ENCODE results near the gene RARRES1. TPM values are rescaled to one million over a fixed set of nuclear protein-coding genes. Genes with fewer than 3 reads are reported as not detected.

Gene RARRES1
- total RNA-seq, 1 experiment from 2014 or later, result not detected

GRCh38 chr3:158663246-158663645, 69.0 kb downstream of the RARRES1 start:
- Histone ChIP-seq H3K4me1 (ENCODE audit: insufficient read depth, low read length, poor library complexity, severe bottlenecking) (no peaks in the 10 kb centered on the region), H3K4me3 (ENCODE audit: low read depth, low read length, poor library complexity, severe bottlenecking) (no peak overlapping the region), H3K27me3 (replicated peaks; ENCODE audit: insufficient read depth, low read depth, low read length, poor library complexity) (no peaks in the 10 kb centered on the region), H3K9me3 (ENCODE audit: low read depth, low read length, poor library complexity, severe bottlenecking) (no peaks in the 10 kb centered on the region), H3K36me3 (ENCODE audit: insufficient read depth, low read length, poor library complexity, severe bottlenecking) (peaks cover 53% of the 10 kb centered on the region), H3K27ac (ENCODE audit: low read depth, low read length, poor library complexity, severe bottlenecking) (no peak overlapping the region)
- no peak for TF ChIP-seq EZH2 (IDR thresholded peaks at IDR 0.05; ENCODE audit: borderline replicate concordance, low read depth, low read length, poor library complexity, severe bottlenecking)
- TF ChIP-seq CTCF (conservative IDR thresholded peaks at IDR 0.05; ENCODE audit: low read depth, low read length), result no peak
- POLR2A ChIA-PET (ENCODE audit: low non-redundant PET), result no interaction called here
- intact Hi-C loops (cut with micrococcal nuclease; ENCODE audit: unreplicated experiment), result loop anchor here (5.0 kb wide), 1 partner anchor 594 kb away; no protein-coding TSS in a partner anchor
- CTCF ChIA-PET, result no interaction called here
- BruUV-seq (replicated peaks), result no TSS peak
- DNase-seq (ENCODE audit: low spot score), result no peak

- no peak overlapping the region for H3K4me3 ChIP-seq (ENCODE audit: low read depth, low read length, poor library complexity, severe bottlenecking)
- ChIA-PET CTCF (no interaction called here), POLR2A (ENCODE audit: low non-redundant PET) (no interaction called here)
- intact Hi-C loops (cut with micrococcal nuclease; ENCODE audit: unreplicated experiment), result loop anchor here (5.0 kb wide), 1 partner anchor 597 kb away; no protein-coding TSS in a partner anchor
- DNase-seq (ENCODE audit: low spot score), result no peak
- no peaks in the 10 kb centered on the region for H3K4me1 ChIP-seq (ENCODE audit: insufficient read depth, low read length, poor library complexity, severe bottlenecking)
- no peak overlapping the region for H3K27ac ChIP-seq (ENCODE audit: low read depth, low read length, poor library complexity, severe bottlenecking)
- TF ChIP-seq EZH2 (IDR thresholded peaks at IDR 0.05; ENCODE audit: borderline replicate concordance, low read depth, low read length, poor library complexity, severe bottlenecking), result no peak
- TF ChIP-seq CTCF (conservative IDR thresholded peaks at IDR 0.05; ENCODE audit: low read depth, low read length), result no peak
- H3K9me3 ChIP-seq (ENCODE audit: low read depth, low read length, poor library complexity, severe bottlenecking), result no peaks in the 10 kb centered on the region
- H3K27me3 ChIP-seq (replicated peaks; ENCODE audit: insufficient read depth, low read depth, low read length, poor library complexity), result no peaks in the 10 kb centered on the region
- H3K36me3 ChIP-seq (ENCODE audit: insufficient read depth, low read length, poor library complexity, severe bottlenecking), result peaks cover 36% of the 10 kb centered on the region
- BruUV-seq (replicated peaks), result no TSS peak
Observed at GRCh38 chr3:158660711-158661110, 71.5 kb downstream of the RARRES1 start.

GRCh38 chr3:158659454-158660237, 72.6 kb downstream of the RARRES1 start:
- TF ChIP-seq EZH2 (IDR thresholded peaks at IDR 0.05; ENCODE audit: borderline replicate concordance, low read depth, low read length, poor library complexity, severe bottlenecking) (no peak), CTCF (conservative IDR thresholded peaks at IDR 0.05; ENCODE audit: low read depth, low read length) (peak; percentile 78)
- Histone ChIP-seq H3K27me3 (replicated peaks; ENCODE audit: insufficient read depth, low read depth, low read length, poor library complexity) (no peaks in the 10 kb centered on the region), H3K9me3 (ENCODE audit: low read depth, low read length, poor library complexity, severe bottlenecking) (no peaks in the 10 kb centered on the region), H3K36me3 (ENCODE audit: insufficient read depth, low read length, poor library complexity, severe bottlenecking) (peaks cover 32% of the 10 kb centered on the region), H3K27ac (ENCODE audit: low read depth, low read length, poor library complexity, severe bottlenecking) (no peak overlapping the region), H3K4me1 (ENCODE audit: insufficient read depth, low read length, poor library complexity, severe bottlenecking) (no peaks in the 10 kb centered on the region), H3K4me3 (ENCODE audit: low read depth, low read length, poor library complexity, severe bottlenecking) (no peak overlapping the region)
- intact Hi-C loops (cut with micrococcal nuclease; ENCODE audit: unreplicated experiment), result loop anchor here (1.0 to 5.0 kb wide), 2 partner anchors 132 to 598 kb away; no protein-coding TSS in a partner anchor
- DNase-seq (ENCODE audit: low spot score), result peak; percentile 76
- POLR2A ChIA-PET (ENCODE audit: low non-redundant PET), result interaction anchor here (0.6 kb wide), 1 partner anchor 130 kb away, joined by 3 read pairs; no protein-coding TSS in a partner anchor
- CTCF ChIA-PET, result interaction anchor here (0.5 to 1.8 kb wide), 6 partner anchors 15 to 600 kb away, joined by 3 to 14 read pairs (median 5); partner anchors contain the start of gene GFM1
- BruUV-seq (replicated peaks), result no TSS peak
